AG04449 (cell line): Measurements from ENCODE around the gene PLXNC1.
A peak's percentile ranks its signal among the peaks of the same experiment; 100 is the strongest.

Experiments
- CTCF ChIA-PET: fragments of 350-600 bp; formaldehyde crosslinking; extraction: SDS; loops from one replicate; lab custom pipeline; 2021; ENCODE audit warnings: antibody characterized with exemption; lab: Yijun Ruan, JAX
- POLR2A ChIA-PET: fragments of 400-600, 350-600 bp; formaldehyde crosslinking; extraction: SDS; loops from one replicate; lab custom pipeline; 2020; ENCODE audit warnings: antibody characterized with exemption, inconsistent platforms; lab: Yijun Ruan, JAX
- DNase-seq: peaks from one replicate; pipeline ENCODE4 v3.0.0-alpha.2; 2010; ENCODE audit warnings: low read depth, low spot score
- H3K4me3 ChIP-seq: 2 replicates; pipeline ENCODE4 v1.5.1; 2011; ENCODE audit warnings: low read depth, mild to moderate bottlenecking, control low read depth, low read length
- CTCF ChIP-seq: IDR thresholded peaks from one replicate; pipeline ENCODE4 v1.5.1; 2011; ENCODE audit warnings: mild to moderate bottlenecking, moderate library complexity, low read length, control low read depth, inconsistent platforms; ENCODE audit not compliant: insufficient read depth; ENCODE audit errors: missing control alignments

PLXNC1 gene

GRCh38 chr12:94260717-94261116 is 112.3 kb downstream of the PLXNC1 start:
- POLR2A ChIA-PET = no interaction called here
- CTCF ChIA-PET = no interaction called here
- DNase-seq = no peak
- no peak for TF ChIP-seq CTCF
- no peak overlapping the region for H3K4me3 ChIP-seq

- DNase-seq = no peak
- ChIA-PET CTCF (no interaction called here), POLR2A (no interaction called here)
- no peak overlapping the region for H3K4me3 ChIP-seq
- TF ChIP-seq CTCF = no peak
Measured at GRCh38 chr12:94261119-94261518, 112.7 kb downstream of the PLXNC1 start.

- CTCF ChIA-PET = interaction anchor here (1.2 kb wide), 1 partner anchor 117 kb away, joined by 3 read pairs; no protein-coding TSS in a partner anchor
- DNase-seq = no peak
- POLR2A ChIA-PET = no interaction called here
- no peak overlapping the region; the same call in 1 of the 2 replicates for H3K4me3 ChIP-seq
- TF ChIP-seq CTCF = no peak
Measured at GRCh38 chr12:94261786-94262185, 113.4 kb downstream of the PLXNC1 start.

- CTCF ChIA-PET = interaction anchor here (1.2 kb wide), 2 partner anchors 11 to 117 kb away, joined by 3 read pairs; no protein-coding TSS in a partner anchor
- H3K4me3 ChIP-seq = peak overlapping the region; percentile 38
- peak; percentile 79 for DNase-seq
- TF ChIP-seq CTCF = no peak
- POLR2A ChIA-PET = no interaction called here
Measured at GRCh38 chr12:94262228-94263010, 114.0 kb downstream of the PLXNC1 start.

GRCh38 chr12:94263011-94263811 is 114.8 kb downstream of the PLXNC1 start:
- TF ChIP-seq CTCF = no peak
- ChIA-PET CTCF (interaction anchor here (1.2 kb wide), 2 partner anchors 12 to 118 kb away, joined by 3 read pairs; no protein-coding TSS in a partner anchor), POLR2A (no interaction called here)
- no peak overlapping the region for H3K4me3 ChIP-seq
- DNase-seq = no peak
